Measurements from ENCODE around the gene SYT2.

SYT2 gene

DNA sequence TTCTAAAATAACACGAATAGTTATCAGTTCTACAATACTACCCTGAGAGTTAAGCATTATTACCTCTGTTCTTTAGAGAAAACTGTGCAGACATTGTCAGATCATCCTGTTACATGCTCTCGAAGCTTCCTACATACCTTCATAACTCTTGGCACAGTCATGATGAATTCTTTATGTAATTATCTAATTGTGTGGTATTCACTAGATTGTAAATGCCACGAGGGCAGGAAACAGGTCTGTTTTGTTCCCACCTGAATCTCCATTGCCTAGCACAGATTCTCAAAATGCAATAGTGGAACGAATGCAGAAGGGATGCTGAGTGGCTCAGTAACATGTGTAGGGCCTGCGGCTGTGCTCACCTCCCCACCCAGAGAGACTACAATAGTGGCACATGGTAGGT is 3.4 kb downstream of the SYT2 start:
- no peak for DNase-seq (ENCODE audit: extremely low read depth in 1 of 2, low read depth in 1 of 2)

DNA sequence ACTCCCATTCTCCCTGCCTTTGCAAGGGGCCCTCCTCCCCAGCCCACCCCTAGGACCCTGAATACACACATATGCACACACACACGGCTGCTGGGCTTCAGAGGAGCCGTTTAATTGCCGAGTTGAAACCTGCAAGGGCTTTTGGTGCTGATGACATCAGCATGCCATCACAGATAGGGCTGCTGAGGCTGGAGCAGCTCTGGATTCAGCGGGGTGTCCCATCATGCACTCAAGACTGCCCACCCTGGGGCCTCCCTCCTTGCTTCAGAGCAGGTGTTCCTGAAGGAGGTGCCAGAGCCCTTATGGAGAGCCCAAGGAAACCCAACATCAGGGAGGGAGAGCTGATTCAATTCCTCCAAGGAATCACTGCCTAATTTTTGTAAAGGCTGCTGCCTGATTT is 5.7 kb downstream of the SYT2 start:
- DNase-seq (ENCODE audit: extremely low read depth in 1 of 2, low read depth in 1 of 2): no peak

DNA sequence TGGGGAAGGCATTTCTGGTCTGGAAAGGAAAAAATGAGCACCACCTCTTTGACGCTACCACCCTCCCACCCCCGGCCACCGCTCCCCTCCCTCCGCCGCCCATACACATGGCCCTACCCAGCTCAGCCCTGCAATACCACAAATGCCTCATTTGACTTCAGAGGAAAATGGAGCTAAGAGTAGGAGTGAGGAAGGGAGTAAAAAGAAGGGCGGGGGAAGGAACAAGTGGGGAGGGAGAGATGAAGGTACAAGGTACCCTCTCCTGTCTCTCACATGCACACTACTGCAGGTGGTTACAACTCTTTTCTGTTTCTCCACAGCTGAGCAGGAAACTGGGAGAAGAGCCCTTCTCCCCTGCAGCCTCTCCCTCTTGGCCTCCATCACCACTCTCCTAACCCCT is 7.1 kb downstream of the SYT2 start:
- DNase-seq (ENCODE audit: extremely low read depth in 1 of 2, low read depth in 1 of 2): no peak

DNA sequence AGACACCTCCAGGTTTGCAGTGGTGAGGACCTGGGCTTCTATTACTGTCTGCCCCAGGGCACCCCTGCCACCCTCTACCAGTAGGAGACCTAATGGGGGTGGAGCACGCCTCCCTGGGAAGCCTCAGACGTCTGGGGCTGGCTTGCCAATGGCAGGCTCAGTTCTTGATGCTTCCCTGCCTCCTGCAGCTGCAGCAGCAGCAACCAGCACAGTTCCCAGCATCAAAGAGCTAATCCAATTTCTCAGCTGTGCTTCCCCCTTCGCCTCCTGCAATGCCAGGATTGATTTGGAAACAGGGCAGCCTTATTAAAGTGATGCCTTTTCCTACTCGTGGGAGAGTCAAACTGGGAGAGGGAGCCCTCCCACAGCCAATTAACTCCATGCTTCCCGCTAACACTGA is 8.2 kb downstream of the SYT2 start:
- DNase-seq (ENCODE audit: extremely low read depth in 1 of 2, low read depth in 1 of 2): no peak

DNA sequence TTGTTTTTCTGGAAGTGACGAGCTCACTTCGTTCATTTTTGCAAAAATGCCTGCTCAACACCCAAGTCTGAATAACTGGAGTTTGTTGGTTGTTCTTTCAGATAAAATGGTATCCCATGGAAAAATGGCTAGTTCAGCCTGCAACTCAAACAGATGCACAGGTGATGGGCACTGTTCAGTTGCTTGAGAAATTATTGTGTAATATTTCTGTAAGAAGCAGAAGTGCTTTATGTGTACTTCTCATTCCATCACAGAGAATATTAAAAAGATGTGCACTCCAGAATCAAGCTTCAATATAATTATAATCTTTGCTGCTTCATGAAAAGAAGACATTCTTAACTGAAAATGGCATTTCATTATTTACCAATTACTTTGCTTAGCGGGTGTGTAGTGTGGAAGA is 9.1 kb downstream of the SYT2 start:
- no peak for DNase-seq (ENCODE audit: extremely low read depth in 1 of 2, low read depth in 1 of 2)

DNA sequence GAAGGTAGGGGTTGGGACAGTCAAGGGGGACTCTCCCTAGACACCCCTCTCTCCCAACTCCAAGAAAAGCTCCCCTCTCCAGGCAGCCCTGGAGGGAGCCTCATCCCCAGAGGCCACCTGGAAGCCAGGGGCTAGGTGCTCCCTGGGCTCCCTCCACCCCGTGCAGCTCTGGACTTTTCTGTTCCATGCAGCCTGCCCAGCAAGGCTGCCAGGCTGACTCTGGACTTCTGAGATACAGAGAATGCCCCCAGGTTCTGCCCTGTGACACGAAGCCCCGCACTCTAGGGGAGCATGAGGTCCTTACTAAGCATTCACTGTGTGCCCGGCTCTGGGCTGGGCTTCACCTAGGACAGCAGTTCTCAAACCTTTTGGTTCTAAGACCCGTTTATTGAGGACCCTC is 10.2 kb downstream of the SYT2 start:
- no peak for DNase-seq (ENCODE audit: extremely low read depth in 1 of 2, low read depth in 1 of 2)

DNA sequence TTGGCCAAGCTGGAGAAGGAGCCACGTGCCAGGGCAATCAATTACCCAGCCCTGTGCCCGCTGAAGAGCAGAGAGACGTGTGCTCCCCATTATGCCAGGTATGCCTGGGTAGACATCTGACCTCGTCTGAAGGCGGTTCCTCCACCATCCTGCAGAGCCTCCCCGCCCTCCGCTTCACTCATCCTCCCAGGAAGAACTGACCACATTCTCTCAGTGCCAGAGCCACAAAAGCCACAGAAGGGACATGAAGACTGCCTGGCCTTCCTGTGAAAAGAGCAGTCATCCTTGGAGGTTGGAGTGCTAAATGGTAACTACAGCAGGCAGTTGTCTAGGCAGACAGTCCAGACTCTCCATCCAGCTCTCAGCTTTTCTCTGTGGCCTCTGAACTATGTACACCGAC is 12.0 kb downstream of the SYT2 start:
- no peak for DNase-seq (ENCODE audit: extremely low read depth in 1 of 2, low read depth in 1 of 2)

DNA sequence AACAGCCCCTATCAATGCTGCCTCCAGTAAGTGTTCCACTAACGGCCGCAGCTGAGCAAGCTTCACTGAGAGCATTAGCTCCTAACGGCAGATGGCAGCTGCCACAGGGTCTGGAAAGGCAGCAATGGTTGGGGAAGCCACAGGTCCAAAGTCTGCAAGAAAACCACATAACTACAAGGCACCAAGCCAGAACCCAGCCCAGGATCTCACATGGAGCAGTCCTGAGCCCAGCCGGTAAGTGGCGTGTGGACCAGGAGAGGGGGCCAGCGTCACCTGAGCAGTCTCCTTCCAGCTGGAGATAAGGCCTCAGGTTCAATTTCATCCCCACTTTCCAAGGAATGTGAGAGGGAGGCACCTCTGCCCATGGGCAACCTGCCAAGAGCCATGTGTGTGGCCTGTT is 13.2 kb downstream of the SYT2 start:
- DNase-seq (ENCODE audit: extremely low read depth in 1 of 2, low read depth in 1 of 2): no peak

DNA sequence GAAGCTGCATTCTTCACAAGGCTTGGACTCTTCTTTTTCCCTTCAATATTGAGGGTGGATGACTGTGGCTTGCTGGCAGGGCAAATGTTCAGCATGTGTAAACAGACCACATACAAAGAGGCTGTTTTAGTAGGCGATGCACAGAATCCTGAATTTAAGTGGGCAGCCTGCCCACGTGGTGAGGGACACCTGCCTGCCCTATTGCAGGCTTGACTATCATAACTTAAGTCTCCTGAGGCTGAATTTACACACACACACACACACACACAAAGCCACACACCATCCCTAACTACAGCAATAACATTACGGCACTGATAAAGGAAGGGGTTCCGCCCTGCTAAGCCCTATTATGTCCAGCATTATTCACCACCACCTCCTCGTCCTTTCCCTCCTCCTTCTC is 15.9 kb downstream of the SYT2 start:
- no peak for DNase-seq (ENCODE audit: extremely low read depth in 1 of 2, low read depth in 1 of 2)

DNA sequence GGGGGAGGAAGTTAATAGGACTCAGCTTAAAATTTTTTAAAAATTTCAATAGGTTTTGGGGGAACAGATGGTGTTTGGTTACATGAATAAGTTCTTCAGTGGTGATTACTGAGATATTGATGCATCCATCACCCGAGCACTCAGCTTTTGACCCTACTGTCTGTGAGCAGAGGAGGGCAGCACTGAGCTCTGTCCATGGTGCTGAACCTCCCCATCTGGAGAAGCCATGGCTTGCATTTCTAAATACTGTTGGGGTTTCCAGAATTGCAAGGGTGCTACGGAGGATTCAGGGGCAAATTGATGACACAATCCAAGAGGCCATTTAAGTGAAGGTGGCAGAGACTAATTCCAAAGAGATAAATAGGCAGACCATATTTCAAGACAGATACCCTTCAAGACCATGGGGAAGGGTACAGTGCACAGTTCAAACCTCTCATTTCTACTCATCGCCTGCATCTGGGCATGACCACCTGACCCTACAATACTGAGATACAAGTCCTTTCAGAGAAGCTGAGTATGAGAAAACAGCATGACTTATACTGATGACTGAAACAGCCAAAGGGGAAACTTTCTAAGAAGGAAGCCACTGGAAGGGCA is 17.2 kb downstream of the SYT2 start:
- DNase-seq (ENCODE audit: extremely low read depth in 1 of 2, low read depth in 1 of 2): peak; percentile 6 to 29

DNA sequence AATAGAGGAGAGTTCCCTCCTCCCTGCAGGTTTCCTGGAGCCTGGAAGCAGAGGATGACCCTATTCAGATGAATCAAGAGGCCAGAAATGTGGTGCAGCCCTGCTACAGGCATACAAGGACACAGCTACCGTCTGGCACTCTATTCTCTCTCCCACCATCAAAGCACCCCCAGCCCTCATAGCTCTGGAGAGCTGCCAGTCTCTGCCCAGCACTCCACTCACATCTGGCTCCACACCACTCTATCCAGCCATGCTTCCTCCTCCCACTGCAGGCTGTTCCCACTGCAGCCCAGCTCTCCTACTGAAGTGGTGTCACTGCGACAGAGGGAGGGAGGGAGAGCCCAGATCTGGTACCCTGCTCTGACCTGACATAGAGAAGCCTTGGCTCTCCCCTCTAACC is 18.4 kb downstream of the SYT2 start:
- DNase-seq (ENCODE audit: extremely low read depth in 1 of 2, low read depth in 1 of 2): no peak

DNA sequence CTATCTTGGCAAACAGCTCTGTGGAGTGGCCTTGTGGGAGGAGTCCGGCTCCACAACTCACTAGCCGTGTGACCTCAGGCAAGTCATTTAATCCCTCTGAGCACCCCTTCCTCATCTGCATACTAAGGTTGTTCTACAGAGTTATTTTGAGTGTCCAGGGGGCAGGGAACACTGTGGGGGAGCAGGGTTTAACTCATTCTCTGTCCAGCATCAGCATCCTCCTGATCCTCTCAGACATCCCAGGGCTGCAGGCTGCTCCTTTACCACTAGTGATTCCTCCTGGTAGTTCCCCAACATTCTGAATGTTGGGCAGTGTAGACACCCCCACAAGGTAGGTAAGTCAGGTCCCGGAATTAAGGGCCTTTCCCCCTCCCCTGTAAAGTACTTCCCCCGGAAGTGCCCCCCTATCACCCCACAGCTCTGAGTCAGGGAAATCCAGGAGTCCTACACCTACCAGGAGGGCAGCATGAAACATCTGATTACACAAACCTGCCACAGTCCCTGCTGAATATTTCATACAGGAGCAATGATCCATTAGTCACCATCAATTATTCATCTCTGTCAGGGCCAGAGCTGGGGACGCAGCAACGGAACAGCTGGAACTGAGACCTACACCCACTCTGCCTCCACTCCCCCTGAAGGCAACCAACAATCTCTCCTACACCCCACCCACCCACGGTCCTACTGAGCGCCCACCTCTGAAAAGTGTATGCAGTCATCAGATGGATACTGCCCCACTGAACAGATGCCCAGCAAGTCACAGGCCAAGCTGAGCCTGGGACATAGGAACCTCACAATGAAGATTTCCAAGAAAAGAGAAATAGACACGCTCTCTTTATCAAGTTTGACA is 20.5 kb downstream of the SYT2 start:
- DNase-seq (ENCODE audit: extremely low read depth in 1 of 2, low read depth in 1 of 2): no peak

DNA sequence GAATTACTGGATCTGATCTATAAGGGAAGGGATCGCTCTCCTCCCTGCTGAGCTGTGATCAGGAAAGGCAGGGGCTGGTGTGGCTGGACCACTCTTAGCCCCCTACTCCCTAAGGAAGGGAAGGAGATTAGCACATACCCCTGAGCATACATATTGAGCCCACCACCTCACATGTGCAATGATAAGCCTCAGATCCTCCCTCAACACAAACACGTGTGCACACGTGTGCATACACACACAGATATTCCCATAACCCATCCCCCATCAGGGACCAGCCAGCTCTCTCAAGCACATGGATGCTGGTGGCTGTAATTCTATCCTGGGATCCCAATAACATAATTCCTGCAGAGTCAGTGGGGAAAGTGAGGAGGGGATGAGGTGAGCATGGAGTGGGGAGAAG is 21.2 kb downstream of the SYT2 start:
- DNase-seq (ENCODE audit: extremely low read depth in 1 of 2, low read depth in 1 of 2): no peak

DNA sequence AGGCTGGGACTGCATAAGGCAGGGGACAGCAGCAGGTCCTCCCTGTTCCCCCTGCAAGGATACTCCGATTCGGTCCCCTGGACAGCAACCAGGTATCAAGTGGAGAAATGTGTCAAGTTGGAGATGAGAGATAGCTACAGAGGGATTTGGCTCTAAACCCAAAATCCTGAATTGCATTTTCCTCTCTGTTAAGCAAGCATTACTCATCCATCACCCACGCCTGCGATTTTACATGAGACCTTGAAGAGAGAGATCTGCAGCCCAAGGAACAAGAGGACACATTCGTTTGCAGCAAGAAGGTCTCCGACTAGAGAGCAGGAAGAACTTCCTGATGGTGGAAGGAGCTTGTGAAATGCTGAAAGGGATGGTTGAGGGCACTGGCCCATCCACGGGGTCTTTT is 21.9 kb downstream of the SYT2 start:
- no peak for DNase-seq (ENCODE audit: extremely low read depth in 1 of 2, low read depth in 1 of 2)

DNA sequence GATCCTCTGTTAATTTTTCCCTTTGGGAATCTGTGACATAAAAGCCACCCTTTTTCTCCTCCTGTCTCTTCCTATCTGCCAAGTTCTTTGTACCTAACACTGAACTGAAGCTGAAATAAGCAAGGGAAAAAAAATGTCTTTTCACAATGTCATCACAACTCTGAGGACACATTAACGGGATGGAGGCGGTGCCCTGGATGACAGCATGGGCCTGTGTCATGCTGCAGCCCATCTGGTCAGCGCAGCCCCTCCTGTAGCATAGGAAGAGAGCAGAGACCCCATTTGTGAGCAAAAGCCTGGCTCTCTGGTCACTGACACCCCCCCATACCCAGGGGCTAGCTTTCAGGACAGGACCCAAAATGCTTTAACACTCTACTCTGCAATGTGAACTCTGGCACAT is 22.5 kb downstream of the SYT2 start:
- DNase-seq (ENCODE audit: extremely low read depth in 1 of 2, low read depth in 1 of 2): no peak

DNA sequence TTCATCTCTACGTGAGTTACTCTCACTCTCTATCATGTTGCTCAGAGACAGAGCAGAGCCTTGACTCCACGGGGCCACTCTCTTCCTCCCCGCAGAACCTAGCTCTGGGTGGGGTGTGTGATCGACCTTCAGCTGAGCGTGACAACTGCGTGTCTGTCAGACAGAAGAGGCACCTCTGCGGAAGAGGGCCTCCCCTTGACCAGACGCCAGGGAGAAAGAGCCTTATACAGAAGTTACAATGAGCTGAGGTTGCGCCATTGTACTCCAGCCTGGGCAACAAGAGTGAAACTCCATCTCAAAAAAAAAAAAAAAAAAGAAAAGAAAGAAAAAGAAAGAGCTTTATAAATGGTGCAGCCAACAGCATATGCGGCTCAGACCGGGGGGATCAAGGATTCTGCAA is 22.9 kb downstream of the SYT2 start:
- DNase-seq (ENCODE audit: extremely low read depth in 1 of 2, low read depth in 1 of 2): no peak

DNA sequence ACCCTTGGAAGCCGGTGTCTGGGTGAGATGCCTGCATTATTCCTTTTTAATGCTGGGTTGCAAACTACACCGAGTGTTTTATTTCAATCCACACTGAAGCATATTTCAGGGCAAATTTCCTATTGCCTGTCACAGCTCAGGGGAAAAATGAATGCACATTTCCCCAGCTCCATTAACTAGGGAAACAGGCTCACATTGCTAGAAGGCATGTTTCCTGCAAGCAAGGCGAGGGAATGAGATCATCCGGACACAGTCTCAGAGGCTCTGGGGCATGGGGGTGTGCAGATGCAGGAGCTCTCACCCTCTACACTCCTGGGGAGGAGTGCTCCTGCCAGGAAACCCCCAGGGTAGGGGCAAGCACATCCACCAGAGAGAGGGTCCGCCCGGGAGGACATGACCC is 24.6 kb downstream of the SYT2 start:
- DNase-seq (ENCODE audit: extremely low read depth in 1 of 2, low read depth in 1 of 2): no peak

DNA sequence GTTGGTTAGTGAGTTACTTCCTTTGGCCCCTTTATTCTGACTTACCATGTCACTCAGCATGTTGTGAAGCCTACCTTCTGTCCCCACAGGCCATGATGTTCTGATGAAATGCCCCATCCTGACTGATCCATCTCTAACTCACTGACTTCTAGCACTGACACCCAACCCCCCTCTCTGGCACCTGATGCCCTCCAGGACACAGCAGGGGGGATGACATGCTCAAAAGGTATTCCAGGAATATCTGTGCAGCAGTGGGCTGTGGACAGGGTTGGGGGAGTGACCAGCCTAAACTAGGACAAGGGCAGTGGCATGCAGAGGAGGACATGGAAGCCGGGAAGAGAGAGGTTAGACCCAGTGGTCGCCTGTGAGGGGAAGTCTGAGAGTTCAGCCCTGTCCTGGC is 25.5 kb downstream of the SYT2 start:
- no peak for DNase-seq (ENCODE audit: extremely low read depth in 1 of 2, low read depth in 1 of 2)

DNA sequence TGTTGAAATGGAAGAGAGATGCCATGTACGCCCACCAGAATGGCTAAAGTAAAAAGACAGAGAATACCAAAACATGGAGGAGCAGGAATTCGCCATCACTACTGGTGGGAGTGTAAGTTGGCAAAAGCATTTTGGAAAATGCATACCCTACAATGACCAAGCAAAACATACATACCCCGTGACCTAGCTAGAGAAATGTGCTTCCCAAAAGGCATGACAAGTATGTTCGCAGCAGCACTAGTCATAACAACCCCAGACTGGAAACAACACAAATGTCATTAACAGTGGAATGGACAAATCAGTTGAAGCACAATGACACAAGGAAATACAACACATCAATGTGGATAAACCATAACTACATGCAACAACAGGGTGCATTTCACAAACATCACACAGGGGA is 27.2 kb downstream of the SYT2 start:
- DNase-seq (ENCODE audit: extremely low read depth in 1 of 2, low read depth in 1 of 2): no peak

DNA sequence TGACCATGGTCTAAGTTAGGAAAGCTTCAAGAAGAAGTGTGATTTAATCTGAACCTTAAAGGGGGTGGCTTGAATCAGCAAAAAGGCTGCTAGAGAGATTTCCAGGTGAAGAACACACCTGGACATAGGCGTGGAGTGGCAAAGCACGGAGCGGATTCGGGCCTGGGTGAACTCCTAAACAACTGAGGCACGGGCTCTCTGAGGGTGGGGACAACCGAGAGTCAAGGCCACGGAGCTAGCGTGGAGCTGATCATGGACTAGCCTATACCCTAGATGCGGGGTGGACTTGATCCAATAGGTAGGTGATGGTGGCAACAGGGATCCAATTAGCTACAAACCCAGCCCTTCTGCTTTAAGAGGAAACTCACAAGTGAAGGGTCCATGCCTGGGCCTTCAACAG is 27.8 kb downstream of the SYT2 start:
- DNase-seq (ENCODE audit: extremely low read depth in 1 of 2, low read depth in 1 of 2): no peak

DNA sequence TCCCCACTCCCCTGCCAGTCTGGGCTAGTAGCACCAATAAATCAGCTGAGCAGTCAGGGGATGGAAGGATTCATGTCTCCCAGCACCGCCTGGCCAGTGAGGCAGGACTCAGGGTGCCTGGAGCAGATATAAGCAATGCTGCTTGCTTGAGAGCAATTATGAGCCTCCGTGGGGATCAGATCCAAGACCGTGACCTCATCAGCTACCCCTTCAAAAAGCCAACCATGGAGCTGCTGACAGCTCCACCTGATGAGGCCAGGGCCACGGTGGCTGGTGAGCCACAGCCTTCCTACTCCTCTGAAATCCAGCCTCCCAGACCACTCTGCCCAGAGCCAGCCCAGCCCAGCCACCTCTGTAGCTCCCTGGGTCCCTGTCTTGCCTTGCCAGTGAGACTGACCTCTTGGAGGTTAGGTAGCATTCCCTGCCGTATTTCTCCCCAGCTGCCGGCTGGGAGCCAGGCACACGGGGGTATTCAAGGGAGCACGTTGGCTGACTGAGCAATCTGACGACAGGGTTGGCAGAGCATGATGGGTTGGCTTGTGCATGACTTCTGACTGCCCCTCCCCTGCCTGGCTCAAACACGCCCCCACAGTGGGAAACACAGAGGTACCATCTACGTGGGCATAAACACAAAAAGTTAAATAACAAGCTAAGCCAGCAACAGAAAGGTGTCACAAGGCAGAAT is 28.4 kb downstream of the SYT2 start:
- no peak for DNase-seq (ENCODE audit: extremely low read depth in 1 of 2, low read depth in 1 of 2)

Data from stimulated activated CD8-positive, alpha-beta memory T cell treated with anti-CD3 and anti-CD28 coated beads, Interleukin-7, amount 100 ng/mL, for 48 hours (primary cell).